Ramos (cell line): ENCODE results near the gene DHX16.

Experiments
- in situ Hi-C: fragments of 300-500 bp; cut with MboI; formaldehyde crosslinking; loops from one replicate; pipeline ENCODE4 v1.14.3; 2022; ENCODE audit warnings: low sequenced_read_pairs; ENCODE audit not compliant: unreplicated experiment

The DHX16 gene

GRCh38 chr6:30643656-30644055 is 29.1 kb downstream of the DHX16 start:
- in situ Hi-C loops = no loop called here

GRCh38 chr6:30641048-30641447 is 31.8 kb downstream of the DHX16 start:
- in situ Hi-C loops = no loop called here

GRCh38 chr6:30640481-30640880 is 32.3 kb downstream of the DHX16 start:
- in situ Hi-C loops = no loop called here

DNA sequence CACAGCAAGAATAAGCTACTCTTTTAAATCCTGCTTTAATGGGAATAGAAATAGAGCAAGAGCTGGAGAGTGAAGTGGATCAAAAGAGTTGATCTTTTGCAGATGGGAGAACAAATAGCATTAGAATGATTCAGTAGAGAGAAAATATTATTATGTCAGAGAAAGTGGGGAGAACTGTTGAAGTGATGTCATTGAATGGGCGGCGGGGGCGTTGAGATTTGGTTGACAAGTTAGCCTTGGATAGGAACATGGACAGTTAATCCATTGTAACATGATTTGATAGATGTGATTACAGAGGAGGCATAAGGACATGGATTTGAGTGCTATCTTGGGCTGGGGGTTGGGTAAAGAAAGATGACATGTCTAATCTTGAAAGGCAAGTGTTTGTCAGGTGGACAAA is 37.0 kb downstream of the DHX16 start:
- in situ Hi-C loops = no loop called here

DNA sequence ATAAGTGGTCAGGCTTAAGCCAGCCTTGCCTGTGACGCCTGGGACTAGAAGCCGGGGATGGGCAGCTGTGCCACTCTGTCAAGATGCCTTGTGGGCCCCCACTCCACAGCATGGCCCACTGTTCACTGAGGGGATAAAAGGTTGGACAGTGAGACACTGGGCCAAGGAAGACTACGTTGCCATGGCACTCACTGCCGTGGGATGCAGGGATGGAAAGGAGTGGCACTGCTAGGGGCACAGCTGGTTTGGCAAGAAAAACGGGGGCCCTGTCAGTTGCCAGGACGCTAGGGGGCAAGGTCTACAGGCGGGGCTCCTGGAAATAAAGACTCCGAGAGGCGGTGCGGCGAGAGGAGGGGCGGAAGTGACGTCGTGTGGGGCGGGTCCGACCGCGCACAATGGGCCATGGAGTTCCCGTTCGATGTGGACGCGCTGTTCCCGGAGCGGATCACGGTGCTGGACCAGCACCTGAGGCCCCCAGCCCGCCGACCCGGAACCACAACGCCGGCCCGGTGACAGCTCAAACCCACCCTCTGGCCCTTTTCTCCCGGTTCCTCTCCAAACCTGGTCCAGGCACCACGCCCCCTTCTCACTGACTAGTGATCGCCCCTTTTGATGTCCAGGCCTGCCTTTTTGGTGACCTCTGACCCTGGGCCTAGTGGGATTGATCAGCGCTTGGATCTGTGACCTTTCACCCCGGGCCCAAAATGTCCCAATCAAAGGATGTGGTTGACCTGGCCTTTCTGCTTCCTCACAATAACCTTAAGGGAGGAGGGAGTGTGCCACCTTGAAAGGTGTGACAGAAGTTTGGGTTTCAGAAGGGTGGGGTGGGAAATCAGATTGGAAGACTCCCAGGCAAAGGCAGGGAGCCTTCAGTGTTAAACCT is 46.1 kb downstream of the DHX16 start, which contains the start of gene ATAT1:
Gene ATAT1, plus strand, starts transcription at position 391 of the 883 bp plus-strand sequence.
- in situ Hi-C loops = no loop called here

GRCh38 chr6:30625511-30625910 is 47.3 kb downstream of the DHX16 start:
- in situ Hi-C loops = no loop called here

DNA sequence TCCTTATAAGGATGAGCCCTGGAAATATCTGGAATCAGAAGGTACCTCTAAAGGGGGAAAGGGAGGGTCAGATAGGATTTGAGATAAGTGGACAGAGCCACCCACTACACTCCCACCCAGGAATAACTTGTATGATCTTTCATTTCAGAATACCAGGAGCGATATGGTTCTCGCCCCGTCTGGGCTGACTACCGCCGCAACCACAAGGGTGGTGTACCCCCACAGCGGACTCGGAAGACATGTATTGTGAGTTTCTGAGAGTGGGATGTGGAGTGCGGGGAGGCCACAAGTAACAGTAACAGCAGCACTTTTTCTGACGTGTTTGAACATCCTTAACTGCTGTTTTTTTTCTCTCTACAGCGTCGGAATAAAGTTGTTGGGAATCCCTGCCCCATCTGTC is 53.2 kb downstream of the DHX16 start:
- in situ Hi-C loops = no loop called here

DNA sequence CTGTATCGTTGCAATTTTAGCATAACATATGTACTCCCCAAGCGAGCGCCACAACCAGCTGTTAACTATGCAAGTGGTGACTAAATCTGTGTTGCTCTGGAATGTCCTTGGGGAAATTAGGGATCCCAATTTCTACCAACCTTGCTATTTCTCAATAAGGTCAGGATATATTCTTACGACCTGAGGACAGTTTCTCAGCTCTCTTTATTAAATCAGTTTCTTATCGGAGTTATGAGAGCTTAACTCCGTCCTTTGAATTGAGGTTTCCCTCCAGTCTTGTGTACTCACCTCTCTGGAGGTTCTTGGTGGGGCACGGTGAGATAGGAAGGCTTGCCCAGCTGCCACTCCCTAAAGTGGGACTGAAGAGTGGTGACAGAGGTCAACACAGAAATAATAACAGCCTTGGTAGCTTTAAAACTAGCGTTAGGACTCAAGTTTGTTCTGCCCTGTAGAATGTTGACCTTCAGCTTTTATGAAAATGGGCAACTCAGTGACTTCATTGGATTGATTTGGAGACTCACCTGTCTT is 54.5 kb downstream of the DHX16 start:
- in situ Hi-C loops = no loop called here

GRCh38 chr6:30617565-30618269 is 55.1 kb downstream of the DHX16 start, which contains the start of gene MRPS18B:
TSS of gene MRPS18B (plus strand) at chr6:30617840. CDS start at chr6:30617866, 26 bp downstream.
- in situ Hi-C loops = no loop called here

DNA sequence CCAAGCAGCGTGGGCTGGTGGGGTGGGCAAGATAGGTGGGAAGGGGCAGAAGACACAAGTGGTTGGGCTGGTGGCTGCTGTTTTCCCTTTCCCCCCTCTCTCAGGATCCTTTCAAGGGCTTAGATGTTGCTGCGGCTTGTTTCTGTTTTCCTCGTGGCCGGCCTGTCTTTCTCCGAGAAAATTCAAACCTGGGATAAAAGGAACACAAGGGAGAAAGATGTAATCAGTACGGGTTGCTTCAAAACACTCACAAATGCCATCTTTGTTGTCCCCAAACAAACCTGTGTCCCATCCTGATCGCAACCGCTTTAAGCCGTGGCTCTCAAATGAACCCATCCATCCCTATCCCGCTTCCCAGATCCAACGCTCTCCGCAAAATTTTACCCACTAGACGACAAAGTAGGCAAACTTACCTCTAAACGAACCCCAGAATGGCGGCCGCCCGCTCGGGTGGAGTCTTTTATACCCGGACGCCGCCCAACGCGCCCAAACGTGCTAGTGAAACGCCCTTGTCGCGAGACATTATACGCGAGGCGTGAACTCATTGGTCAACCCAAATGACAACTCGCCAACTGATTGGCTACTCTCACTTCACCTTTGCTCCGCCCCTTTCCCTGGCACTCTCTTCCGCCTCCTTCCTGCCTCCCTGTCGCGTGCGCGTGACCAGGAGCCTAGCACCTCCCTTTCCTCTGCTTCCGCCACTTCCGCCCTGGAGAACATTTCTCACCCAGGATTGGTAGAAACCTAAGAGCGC is 55.8 kb downstream of the DHX16 start, which contains the start of gene PPP1R10:
Gene PPP1R10, minus strand, starts transcription at position 433 of the 754 bp plus-strand sequence. CDS start 7,299 bp downstream, outside the sequence.
- in situ Hi-C loops = no loop called here

DNA sequence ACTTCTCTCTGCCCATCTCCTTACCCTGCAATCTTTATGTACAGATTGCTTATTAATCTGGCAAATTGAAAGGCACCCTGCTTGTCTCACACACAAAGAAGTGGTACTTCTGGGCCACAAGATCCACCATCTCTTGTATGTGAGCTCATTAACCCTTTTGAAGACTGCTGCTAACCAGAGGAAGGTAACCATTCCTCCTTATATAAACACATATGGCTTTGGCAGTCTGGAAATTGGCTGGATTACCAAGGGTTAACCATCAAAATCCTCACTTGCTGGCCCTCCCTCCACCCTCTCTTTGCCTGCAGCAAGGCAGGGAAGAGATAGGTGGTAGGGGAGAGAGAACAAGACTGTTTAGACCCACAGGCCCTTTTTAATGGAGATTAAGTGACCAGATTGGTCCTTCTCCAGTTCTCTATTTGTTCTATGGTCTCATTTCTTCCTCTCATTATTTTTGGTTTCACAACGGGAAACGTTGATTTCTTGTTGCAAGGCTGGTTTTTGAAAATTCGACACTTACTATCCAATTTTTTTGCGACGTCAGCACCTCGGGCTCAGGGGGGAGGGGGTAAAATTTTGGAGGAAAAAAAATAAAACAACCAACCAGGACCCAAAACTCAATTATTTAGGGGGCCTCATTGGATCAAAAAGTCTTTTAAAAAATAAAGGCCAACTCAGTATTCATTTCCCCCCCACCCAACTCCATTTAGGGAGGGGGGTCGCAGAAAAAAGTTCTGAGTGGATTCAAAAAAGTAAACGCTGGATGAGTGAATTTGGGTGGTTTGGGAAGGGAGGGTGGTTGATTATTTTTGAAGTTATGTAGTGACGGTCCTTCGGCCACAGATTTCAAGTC is 56.6 kb downstream of the DHX16 start:
- in situ Hi-C loops = no loop called here

GRCh38 chr6:30615219-30615957 is 57.4 kb downstream of the DHX16 start:
- in situ Hi-C loops = no loop called here

GRCh38 chr6:30614843-30615218 is 58.0 kb downstream of the DHX16 start:
- in situ Hi-C loops = no loop called here

- in situ Hi-C loops = no loop called here
Measured at GRCh38 chr6:30614044-30614842, 58.6 kb downstream of the DHX16 start.

GRCh38 chr6:30613251-30614043 is 59.4 kb downstream of the DHX16 start:
- in situ Hi-C loops = no loop called here

- in situ Hi-C loops = no loop called here
Measured at GRCh38 chr6:30612687-30613248, 60.0 kb downstream of the DHX16 start.

DNA sequence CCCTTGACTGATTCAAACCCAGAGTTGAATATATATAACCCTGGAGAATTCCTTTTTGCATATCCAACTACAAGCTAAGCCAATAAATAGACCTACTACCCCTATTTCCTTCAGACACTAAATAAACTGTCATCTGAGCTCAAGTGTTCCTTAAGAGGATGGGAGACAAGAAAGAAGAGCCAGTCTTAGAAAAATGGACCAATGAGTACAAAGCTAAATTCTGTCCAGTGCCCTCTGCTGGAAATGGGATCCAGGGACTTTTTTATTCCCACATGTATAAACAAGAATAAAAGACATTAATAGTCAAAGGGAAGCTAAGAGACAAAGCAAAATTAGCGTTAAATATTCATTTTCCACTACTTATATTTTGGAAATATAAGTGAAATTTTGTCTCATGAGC is 60.6 kb downstream of the DHX16 start:
- in situ Hi-C loops = no loop called here
